GF-D8 (cell line): ENCODE results near the gene MAN1A1.

Source experiments
- DNase-seq: peaks from one replicate; lab custom pipeline; 2025; lab: John Stamatoyannopoulos, UW

MAN1A1 gene

GRCh38 chr6:119233312-119233984, 116.1 kb downstream of the MAN1A1 start:
- no peak for DNase-seq

DNA sequence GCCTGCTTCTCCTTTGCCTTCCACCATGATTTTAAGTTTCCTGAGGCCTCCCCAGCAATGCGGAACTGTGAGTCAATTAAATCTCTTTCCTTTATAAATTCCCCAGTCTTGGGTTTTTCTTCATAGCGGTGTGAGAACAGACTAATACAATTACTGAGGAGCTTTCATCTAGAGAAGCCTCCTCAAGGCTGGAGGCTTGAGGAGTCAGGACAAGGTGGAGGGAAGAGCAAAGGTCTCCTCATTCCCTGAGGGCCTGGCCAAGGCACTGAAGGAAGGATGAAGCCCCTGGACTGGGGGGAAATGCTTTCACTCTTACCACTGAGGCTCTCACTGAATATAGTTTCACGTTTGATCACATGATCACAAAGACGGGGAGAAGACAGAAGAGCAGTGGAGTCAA, 118.2 kb downstream of the MAN1A1 start:
- no peak for DNase-seq

DNA sequence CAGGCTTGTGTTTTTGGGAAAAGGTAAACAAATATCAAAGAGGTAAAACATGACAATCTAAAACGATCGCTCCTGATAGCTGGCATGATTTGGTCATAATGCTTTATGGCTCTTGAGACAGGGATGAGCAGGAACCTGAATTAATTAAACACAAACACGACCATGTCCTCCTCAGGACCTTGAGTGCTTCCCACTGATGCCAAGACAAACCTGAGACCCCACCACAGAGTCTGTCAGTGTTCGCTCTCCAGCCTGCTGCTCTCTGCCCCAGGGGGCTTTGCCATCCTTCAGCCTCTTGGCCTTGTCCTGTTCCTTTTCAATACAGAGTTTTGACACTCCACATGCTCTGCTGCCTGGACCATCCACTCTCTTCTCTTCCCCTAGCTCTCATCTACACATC, 119.4 kb downstream of the MAN1A1 start:
- no peak for DNase-seq

DNA sequence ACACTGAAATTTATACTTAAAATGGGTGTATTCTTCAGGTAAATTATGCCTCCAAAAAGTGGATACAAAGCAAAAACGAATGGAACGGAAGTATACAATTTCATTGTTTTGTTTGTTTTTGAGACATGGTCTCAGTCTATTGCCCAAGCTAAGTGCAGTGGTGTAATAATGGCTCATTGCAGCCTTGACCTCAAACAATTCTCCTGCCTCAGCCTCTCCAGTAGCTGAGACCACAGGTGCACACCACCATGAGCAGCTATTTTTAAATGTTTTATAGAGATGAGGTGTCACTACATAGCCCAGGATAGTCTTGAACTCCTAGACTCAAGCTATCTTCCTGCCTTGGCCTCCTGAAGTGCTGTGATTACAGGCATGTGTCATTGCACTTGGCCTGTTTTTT, 122.2 kb downstream of the MAN1A1 start:
- no peak for DNase-seq

DNA sequence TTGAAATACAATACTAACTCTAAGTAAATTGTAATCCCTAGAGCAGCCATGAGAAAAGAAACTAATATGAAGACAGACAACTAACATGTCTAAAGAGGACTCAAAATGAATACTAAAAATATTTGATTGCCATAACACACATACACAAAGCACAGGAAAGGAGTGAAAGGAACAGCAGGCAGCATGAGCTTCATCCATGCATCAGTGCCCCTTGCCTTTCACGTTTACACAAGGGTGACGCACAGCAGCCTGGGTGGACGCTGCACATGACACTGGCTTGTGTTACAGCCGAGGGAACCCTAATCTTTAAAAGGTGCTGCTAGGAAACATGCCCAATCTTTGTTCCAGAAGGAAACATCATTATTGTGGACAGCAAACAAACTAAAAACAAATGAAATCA, 123.5 kb downstream of the MAN1A1 start:
- DNase-seq = no peak

- DNase-seq = no peak
Measured at GRCh38 chr6:119224095-119224701, 125.4 kb downstream of the MAN1A1 start.

GRCh38 chr6:119220452-119220851, 129.1 kb downstream of the MAN1A1 start:
- no peak for DNase-seq

DNA sequence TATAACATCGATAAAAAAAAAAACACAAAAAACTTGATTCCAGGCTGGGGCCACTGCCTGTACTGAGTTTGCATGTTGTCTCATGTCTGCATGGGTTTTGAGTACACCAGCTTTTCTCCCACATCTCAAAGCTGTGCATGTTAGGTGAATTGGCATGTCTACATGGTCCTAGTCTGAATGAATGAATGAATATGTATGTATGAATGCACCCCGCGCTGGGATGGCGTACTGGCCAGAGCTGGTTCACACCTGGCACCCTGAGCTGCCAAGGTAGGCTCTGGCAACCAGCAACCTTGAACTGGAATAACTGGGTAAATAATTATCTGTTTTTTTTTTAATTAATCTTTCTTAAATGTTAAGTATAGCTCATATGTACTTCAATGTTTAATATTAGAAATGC, 131.0 kb downstream of the MAN1A1 start:
- no peak for DNase-seq

DNA sequence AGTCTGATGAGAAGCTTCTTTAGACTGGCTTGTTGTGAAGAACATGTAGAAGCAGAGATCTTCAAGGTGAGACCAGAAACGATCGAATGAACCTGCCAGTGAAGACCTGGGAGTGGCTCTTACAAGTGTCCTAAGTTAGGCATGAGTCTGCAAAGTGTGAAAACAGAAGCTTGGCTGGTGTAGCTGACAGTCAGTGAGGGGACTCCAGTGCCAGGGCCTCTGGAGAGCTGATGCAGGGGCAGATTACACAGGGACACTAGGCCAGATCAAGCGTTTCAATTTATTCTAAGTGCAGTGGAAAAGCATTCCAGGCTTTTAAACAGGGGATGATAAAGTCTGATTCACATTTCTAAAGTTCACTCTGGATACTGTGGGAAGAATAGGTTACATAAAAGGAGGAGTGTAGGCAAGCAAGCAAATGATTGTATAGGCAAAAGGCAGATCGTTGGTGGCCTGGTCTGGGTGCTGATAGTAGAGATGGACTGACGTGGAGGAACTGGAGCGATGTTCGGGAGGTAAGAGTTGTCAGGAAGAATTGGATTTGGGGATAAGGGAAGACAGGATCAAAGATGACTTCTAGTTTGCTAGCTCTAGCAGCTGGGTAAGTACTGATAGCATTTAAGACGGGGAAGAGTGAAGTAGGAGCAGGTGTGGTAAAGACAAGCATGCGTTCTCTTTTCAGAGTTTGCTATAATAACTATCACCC, 133.5 kb downstream of the MAN1A1 start:
- DNase-seq = no peak

GRCh38 chr6:119215309-119215708, 134.3 kb downstream of the MAN1A1 start:
- DNase-seq = no peak

GRCh38 chr6:119210596-119210995, 139.0 kb downstream of the MAN1A1 start:
- DNase-seq = no peak

DNA sequence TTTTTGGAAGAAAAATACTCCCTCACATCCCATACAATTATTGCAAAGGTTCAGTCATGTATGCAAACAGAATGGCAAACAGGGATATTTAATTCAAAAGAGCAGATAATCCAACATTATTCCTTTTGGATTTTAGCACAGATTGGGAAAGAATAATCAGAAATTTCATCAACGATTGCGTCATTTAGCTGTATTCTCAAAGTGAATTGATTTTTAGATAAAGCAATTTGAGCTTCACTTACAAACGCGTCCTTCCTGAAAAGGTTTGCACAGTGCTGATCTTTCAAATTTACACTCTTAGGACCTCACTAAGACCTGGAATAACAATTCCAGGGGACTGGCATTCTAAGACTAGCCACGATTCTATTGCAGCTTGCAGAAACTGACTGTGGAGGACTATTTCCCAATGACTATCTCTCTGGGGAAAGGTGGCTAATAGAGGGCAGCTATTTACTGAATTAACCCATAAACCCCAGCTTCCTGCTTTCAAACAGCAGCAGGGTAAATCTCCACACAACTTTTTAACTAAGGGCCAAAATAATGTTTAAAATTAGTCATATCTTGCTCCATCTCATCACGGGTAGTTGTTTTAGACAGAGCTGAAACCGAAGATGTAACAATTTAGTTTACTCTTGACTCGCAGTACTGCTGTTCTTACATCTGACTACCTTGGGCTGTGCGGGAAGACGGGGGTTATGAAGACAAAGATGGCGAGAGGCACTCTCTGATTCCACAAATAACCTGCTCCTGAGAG, 139.9 kb downstream of the MAN1A1 start:
- no peak for DNase-seq

DNA sequence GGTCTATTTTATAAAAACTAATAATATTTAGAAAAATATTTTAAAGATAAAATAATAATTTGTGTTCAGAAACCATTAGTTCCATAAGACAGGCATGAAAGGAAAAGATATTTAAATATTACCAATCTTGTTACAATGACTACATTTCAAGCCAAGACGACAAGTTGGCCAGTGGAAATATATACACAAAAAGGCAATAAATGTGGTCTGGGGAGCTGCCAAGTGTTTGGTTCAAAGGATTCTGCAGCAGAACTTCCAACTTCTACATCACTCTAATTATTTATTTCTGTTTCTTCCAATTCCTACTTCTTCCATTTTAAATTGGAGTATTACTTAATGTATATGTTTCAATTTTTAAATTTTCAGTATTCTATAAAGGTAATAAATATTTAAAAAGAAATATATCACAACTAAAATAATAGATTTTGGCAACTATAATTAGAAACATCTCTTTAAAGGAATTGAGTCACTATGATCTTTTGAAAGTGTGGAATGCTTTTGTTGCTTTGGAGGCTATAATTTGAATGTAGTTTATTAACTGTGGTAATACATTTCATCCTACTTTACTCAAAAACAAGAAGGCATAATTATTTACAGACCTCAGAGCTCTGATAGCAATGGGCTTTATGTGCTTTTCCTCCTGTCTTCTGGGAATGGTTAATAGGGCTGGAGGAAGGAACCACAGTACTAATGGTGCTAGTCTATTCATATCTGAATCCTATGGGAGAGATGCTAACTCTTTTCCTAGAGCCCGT, 141.4 kb downstream of the MAN1A1 start:
- DNase-seq = no peak

GRCh38 chr6:119207327-119207726, 142.2 kb downstream of the MAN1A1 start:
- DNase-seq = no peak

GRCh38 chr6:119205911-119206618, 143.5 kb downstream of the MAN1A1 start:
- no peak for DNase-seq

DNA sequence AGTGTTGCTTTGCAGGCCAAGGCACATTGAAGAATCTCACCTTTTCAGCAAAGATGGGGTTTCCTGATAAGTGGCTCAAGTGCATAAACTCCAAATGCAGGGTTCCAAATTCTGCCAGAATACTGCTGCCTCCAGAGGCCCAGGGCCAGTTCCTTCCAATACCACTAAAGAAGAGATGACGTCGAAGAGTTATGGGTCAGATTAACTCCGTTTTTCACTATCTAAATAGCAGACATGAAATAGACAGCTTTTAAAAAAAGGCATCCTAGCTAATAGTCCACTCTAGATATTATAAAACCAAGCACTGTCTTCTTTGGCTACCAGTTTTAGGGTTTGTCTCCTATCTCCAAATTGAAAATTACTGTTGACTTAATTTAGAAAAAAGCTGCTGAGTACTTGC, 144.8 kb downstream of the MAN1A1 start:
- DNase-seq = no peak

- DNase-seq = no peak
Measured at GRCh38 chr6:119201480-119201879, 148.1 kb downstream of the MAN1A1 start.

DNA sequence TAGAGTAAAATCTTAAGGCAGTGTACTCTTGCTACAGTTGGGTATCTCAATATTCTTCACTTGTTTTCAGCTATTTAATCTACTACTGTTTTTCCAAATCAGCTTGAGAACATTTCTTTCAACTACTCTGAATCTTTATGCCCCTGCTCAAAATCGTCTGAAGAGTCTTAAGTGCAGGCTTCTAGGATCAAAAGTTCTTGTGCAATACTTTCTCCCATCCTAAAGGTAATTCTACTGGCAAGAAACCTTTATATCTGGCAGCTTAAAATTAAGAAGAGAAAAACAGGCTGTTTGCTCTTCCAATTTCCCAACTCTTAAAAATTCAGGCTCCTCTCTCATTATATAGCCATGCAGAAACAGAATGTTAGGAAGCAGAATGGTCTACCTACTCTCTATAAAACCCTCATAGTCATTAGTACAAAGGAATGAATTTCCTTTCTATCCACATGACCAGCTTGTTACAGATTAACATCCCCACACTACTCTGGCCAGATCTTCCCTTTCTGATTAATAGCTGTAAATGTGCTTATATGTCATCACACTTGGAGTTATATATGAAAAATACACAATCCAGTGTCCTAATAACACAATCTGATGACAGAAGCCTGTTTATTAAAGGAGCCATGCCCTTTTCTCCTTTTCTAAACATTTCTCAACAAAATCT, 148.9 kb downstream of the MAN1A1 start:
- DNase-seq = no peak

DNA sequence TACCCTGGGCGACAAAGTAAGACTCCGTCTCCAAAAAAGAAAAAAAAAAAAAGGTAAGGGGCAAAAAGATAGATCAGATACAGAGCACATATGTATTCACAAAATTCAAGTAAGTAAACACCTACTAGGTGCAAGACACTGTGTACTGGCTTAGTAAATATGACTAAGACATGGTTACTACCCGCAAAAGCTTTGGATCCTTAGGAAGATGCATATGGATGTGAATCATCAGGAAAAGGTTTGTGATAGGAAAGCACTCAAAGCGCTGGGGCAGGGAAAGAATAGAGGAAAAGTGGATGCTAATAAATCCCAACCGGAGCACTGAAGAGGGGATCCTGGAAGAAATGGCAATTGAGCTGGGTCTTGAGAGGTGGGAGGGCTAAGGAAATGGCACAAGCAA, 152.3 kb downstream of the MAN1A1 start:
- no peak for DNase-seq

DNA sequence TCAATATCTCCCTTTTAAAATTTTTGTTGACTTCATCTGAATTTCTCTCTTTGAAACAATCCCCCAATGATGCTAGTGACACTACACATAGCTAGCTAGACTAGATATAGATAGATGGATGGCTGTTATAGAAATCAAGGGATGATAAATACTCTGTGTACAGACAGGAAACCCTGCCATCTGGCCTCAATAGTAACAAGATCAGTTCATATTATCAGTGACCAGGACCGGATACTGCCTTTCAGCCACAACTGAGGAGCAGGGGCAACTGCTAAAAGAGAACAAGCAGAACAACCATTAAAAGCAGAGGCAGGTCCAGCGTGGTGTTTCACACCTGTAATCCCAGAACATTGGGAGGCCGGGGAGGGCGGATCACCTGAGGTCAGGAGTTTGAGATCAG, 152.8 kb downstream of the MAN1A1 start:
- no peak for DNase-seq

DNA sequence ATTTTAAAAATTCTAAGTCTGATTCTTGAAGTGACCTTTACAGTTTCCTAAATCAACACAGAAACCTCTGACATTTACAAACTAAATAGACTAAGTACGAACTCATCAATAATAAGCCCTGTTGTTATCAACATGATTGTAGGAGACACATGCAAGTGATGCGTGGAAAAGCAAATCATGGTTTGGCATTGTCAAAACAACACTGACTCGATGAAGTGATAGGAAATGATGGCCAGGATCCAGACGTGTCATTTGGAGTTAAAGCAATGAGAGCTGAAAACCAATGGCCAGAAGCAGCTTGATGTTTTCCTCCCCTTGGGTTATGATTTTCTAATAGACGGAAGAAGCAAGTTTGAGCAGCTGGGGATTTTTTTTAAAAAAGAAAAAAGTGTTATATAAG, 153.7 kb downstream of the MAN1A1 start:
- no peak for DNase-seq
